ENCODE data around the gene HDAC5.

Gene HDAC5

GRCh38 chr17:44083250-44083849 lies 40.1 kb downstream of the HDAC5 start:
- H3K79me1 ChIP-seq (replicated peaks; ENCODE audit: low read length, poor library complexity, severe bottlenecking) = no peaks in the 10 kb centered on the region
- WGBS = 92% methylated on average over 8 of the region's 12 CpGs
- no peaks in the 10 kb centered on the region for H3K27me3 ChIP-seq (ENCODE audit: control insufficient read depth in 1 of 2, insufficient read depth in 1 of 2, low read length in 2 of 2)
- H4K91ac ChIP-seq (ENCODE audit: low read length) = no peak overlapping the region
- no peak overlapping the region for H3K9ac ChIP-seq (ENCODE audit: low read length)
- no peak overlapping the region for H3K14ac ChIP-seq (ENCODE audit: low read length in 2 of 2)
- H2AK5ac ChIP-seq (ENCODE audit: low read length, severe bottlenecking) = no peak overlapping the region
- H4K8ac ChIP-seq (ENCODE audit: low read length) = no peak overlapping the region
- H2BK15ac ChIP-seq (ENCODE audit: low read depth, poor library complexity, severe bottlenecking) = no peak overlapping the region
- H2BK5ac ChIP-seq (ENCODE audit: low read depth, low read length, poor library complexity, severe bottlenecking) = no peak overlapping the region
- no peak overlapping the region for H3K4ac ChIP-seq (ENCODE audit: low read depth in 1 of 2, low read length in 2 of 2)
- no peak overlapping the region for H3K23ac ChIP-seq (ENCODE audit: low read length in 2 of 2)
- no peak overlapping the region for H3K4me2 ChIP-seq (ENCODE audit: low read length, poor library complexity, severe bottlenecking)
- H2AFZ ChIP-seq (ENCODE audit: low read depth, low read length) = no peak overlapping the region
- peaks cover 55 to 82% of the 10 kb centered on the region in 2 experiments for H3K36me3 ChIP-seq (ENCODE audit: control insufficient read depth in 1 of 2, insufficient read depth in 2 of 2, low read depth in 1 of 2, low read length in 2 of 2)
- H3K27ac ChIP-seq (ENCODE audit: low read length, poor library complexity, severe bottlenecking) = no peak overlapping the region
- no peak overlapping the region for H2BK120ac ChIP-seq (ENCODE audit: low read depth, low read length)
- H3K4me3 ChIP-seq (ENCODE audit: insufficient read depth in 1 of 2, low read depth in 1 of 2, low read length in 2 of 2) = no peak overlapping the region
- peaks cover 28% of the 10 kb centered on the region for H3K4me1 ChIP-seq (ENCODE audit: control insufficient read depth, insufficient read depth, low read depth, low read length)
- no peak for DNase-seq
- no peak overlapping the region for H3K18ac ChIP-seq (ENCODE audit: low read depth in 1 of 2, low read length in 2 of 2)
- no peak overlapping the region for H2BK12ac ChIP-seq (ENCODE audit: low read length in 2 of 2)
- no peaks in the 10 kb centered on the region for H3K9me3 ChIP-seq (ENCODE audit: control insufficient read depth, low read length)

DNA sequence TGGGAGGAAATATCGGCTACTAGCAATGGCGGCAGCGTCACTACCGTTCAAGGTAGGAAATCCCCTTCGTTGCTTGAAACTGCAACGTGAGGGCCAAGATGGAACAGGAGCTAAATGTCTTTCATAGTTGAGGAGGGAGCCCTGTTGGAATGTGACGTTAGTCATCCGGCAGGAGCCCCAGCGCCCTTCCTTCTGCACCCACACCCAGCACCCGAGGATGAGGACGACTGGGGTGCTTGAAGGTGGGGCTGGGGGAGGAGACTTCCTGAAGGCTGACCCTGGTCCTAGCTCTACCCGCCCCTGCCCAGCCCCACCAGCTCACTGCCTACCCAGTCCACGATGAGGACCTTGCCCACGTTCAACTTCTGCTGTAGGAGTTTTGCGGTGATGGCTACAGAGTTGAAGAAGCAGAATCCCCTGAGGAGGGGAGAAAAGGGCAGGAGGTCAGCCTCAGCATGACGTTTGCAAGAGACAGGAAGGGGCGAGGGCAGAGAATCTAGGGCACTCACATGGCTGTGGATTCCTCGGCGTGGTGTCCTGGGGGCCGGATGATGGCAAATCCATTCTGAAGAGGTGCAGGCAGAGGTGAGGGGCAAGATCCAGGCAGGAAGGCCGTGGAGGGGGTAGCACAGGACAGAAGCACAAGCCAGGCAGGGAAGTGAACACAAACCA lies 41.0 kb downstream of the HDAC5 start:
- 77% methylated on average over 21 of the region's 21 CpGs for WGBS
- no peak overlapping the region for H2BK5ac ChIP-seq (ENCODE audit: low read depth, low read length, poor library complexity, severe bottlenecking)
- no peak for DNase-seq
- H2BK12ac ChIP-seq (ENCODE audit: low read length in 2 of 2) = no peak overlapping the region
- H4K8ac ChIP-seq (ENCODE audit: low read length) = no peak overlapping the region
- no peaks in the 10 kb centered on the region for H3K27me3 ChIP-seq (ENCODE audit: control insufficient read depth in 1 of 2, insufficient read depth in 1 of 2, low read length in 2 of 2)
- H2BK120ac ChIP-seq (ENCODE audit: low read depth, low read length) = peak overlapping the region; percentile 27
- H3K4ac ChIP-seq (ENCODE audit: low read depth in 1 of 2, low read length in 2 of 2) = no peak overlapping the region
- peak overlapping the region; percentile 62 for H3K9ac ChIP-seq (ENCODE audit: low read length)
- no peak overlapping the region for H2AFZ ChIP-seq (ENCODE audit: low read depth, low read length)
- H3K18ac ChIP-seq (ENCODE audit: low read depth in 1 of 2, low read length in 2 of 2) = no peak overlapping the region
- no peak overlapping the region for H3K27ac ChIP-seq (ENCODE audit: low read length, poor library complexity, severe bottlenecking)
- peaks cover 61 to 83% of the 10 kb centered on the region in 2 experiments for H3K36me3 ChIP-seq (ENCODE audit: control insufficient read depth in 1 of 2, insufficient read depth in 2 of 2, low read depth in 1 of 2, low read length in 2 of 2)
- H3K14ac ChIP-seq (ENCODE audit: low read length in 2 of 2) = no peak overlapping the region
- H3K9me3 ChIP-seq (ENCODE audit: control insufficient read depth, low read length) = no peaks in the 10 kb centered on the region
- no peak overlapping the region for H3K23ac ChIP-seq (ENCODE audit: low read length in 2 of 2)
- no peak overlapping the region for H2BK15ac ChIP-seq (ENCODE audit: low read depth, poor library complexity, severe bottlenecking)
- no peak overlapping the region for H3K4me2 ChIP-seq (ENCODE audit: low read length, poor library complexity, severe bottlenecking)
- no peak overlapping the region for H2AK5ac ChIP-seq (ENCODE audit: low read length, severe bottlenecking)
- peaks cover 26% of the 10 kb centered on the region for H3K4me1 ChIP-seq (ENCODE audit: control insufficient read depth, insufficient read depth, low read depth, low read length)
- H4K91ac ChIP-seq (ENCODE audit: low read length) = no peak overlapping the region
- H3K79me1 ChIP-seq (replicated peaks; ENCODE audit: low read length, poor library complexity, severe bottlenecking) = no peaks in the 10 kb centered on the region
- H3K4me3 ChIP-seq (ENCODE audit: insufficient read depth in 1 of 2, low read depth in 1 of 2, low read length in 2 of 2) = peak overlapping the region in 1 of 2 experiments; percentile 4

DNA sequence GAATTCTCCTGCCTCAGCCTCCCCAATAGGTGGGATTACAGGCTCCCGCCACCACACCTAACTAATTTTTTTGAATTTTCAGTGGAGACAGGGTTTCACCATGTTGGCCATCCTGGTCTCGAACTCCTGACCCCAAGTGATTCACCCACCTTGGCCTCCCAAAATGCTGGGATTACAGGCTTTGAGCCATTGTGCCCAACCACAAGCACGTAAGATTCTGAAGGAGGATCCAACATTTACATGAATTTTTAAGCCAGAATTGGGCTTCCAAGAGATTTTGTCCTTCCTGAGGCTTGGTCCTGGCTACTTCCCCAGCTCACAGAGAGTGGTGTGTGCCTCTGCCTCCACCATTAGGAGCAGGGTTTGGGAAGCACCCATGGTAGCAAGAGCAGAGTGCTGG lies 41.8 kb downstream of the HDAC5 start:
- H3K36me3 ChIP-seq (ENCODE audit: control insufficient read depth in 1 of 2, insufficient read depth in 2 of 2, low read depth in 1 of 2, low read length in 2 of 2) = peaks cover 69 to 86% of the 10 kb centered on the region in 2 experiments
- H3K4me2 ChIP-seq (ENCODE audit: low read length, poor library complexity, severe bottlenecking) = no peak overlapping the region
- H2BK15ac ChIP-seq (ENCODE audit: low read depth, poor library complexity, severe bottlenecking) = no peak overlapping the region
- WGBS = over 99% methylated on average over 3 of the region's 3 CpGs
- H2BK5ac ChIP-seq (ENCODE audit: low read depth, low read length, poor library complexity, severe bottlenecking) = no peak overlapping the region
- peaks cover 20% of the 10 kb centered on the region for H3K4me1 ChIP-seq (ENCODE audit: control insufficient read depth, insufficient read depth, low read depth, low read length)
- H2BK120ac ChIP-seq (ENCODE audit: low read depth, low read length) = no peak overlapping the region
- no peak overlapping the region for H3K27ac ChIP-seq (ENCODE audit: low read length, poor library complexity, severe bottlenecking)
- no peak for DNase-seq
- H2BK12ac ChIP-seq (ENCODE audit: low read length in 2 of 2) = no peak overlapping the region
- no peak overlapping the region for H4K8ac ChIP-seq (ENCODE audit: low read length)
- H3K4ac ChIP-seq (ENCODE audit: low read depth in 1 of 2, low read length in 2 of 2) = no peak overlapping the region
- no peaks in the 10 kb centered on the region for H3K9me3 ChIP-seq (ENCODE audit: control insufficient read depth, low read length)
- no peak overlapping the region for H2AK5ac ChIP-seq (ENCODE audit: low read length, severe bottlenecking)
- no peak overlapping the region for H2AFZ ChIP-seq (ENCODE audit: low read depth, low read length)
- no peak overlapping the region for H3K23ac ChIP-seq (ENCODE audit: low read length in 2 of 2)
- peak overlapping the region in 1 of 2 experiments; percentile 4 for H3K4me3 ChIP-seq (ENCODE audit: insufficient read depth in 1 of 2, low read depth in 1 of 2, low read length in 2 of 2)
- H3K27me3 ChIP-seq (ENCODE audit: control insufficient read depth in 1 of 2, insufficient read depth in 1 of 2, low read length in 2 of 2) = no peaks in the 10 kb centered on the region
- H3K9ac ChIP-seq (ENCODE audit: low read length) = peak overlapping the region; percentile 62
- no peak overlapping the region for H3K14ac ChIP-seq (ENCODE audit: low read length in 2 of 2)
- no peak overlapping the region for H4K91ac ChIP-seq (ENCODE audit: low read length)
- no peak overlapping the region for H3K18ac ChIP-seq (ENCODE audit: low read depth in 1 of 2, low read length in 2 of 2)
- H3K79me1 ChIP-seq (replicated peaks; ENCODE audit: low read length, poor library complexity, severe bottlenecking) = no peaks in the 10 kb centered on the region

GRCh38 chr17:44079877-44080821 lies 43.3 kb downstream of the HDAC5 start:
- no peak overlapping the region for H2AK5ac ChIP-seq (ENCODE audit: low read length, severe bottlenecking)
- DNase-seq = no peak
- WGBS = 92% methylated on average over 18 of the region's 18 CpGs
- no peak overlapping the region for H3K4ac ChIP-seq (ENCODE audit: low read depth in 1 of 2, low read length in 2 of 2)
- H3K4me3 ChIP-seq (ENCODE audit: insufficient read depth in 1 of 2, low read depth in 1 of 2, low read length in 2 of 2) = no peak overlapping the region
- no peak overlapping the region for H3K23ac ChIP-seq (ENCODE audit: low read length in 2 of 2)
- H3K4me1 ChIP-seq (ENCODE audit: control insufficient read depth, insufficient read depth, low read depth, low read length) = peaks cover 10% of the 10 kb centered on the region
- no peak overlapping the region for H2BK5ac ChIP-seq (ENCODE audit: low read depth, low read length, poor library complexity, severe bottlenecking)
- H3K79me1 ChIP-seq (replicated peaks; ENCODE audit: low read length, poor library complexity, severe bottlenecking) = peaks cover 5% of the 10 kb centered on the region
- no peak overlapping the region for H3K14ac ChIP-seq (ENCODE audit: low read length in 2 of 2)
- no peak overlapping the region for H3K27ac ChIP-seq (ENCODE audit: low read length, poor library complexity, severe bottlenecking)
- peaks cover 81 to 92% of the 10 kb centered on the region in 2 experiments for H3K36me3 ChIP-seq (ENCODE audit: control insufficient read depth in 1 of 2, insufficient read depth in 2 of 2, low read depth in 1 of 2, low read length in 2 of 2)
- no peak overlapping the region for H2BK15ac ChIP-seq (ENCODE audit: low read depth, poor library complexity, severe bottlenecking)
- H3K27me3 ChIP-seq (ENCODE audit: control insufficient read depth in 1 of 2, insufficient read depth in 1 of 2, low read length in 2 of 2) = no peaks in the 10 kb centered on the region
- H3K9me3 ChIP-seq (ENCODE audit: control insufficient read depth, low read length) = no peaks in the 10 kb centered on the region
- H2AFZ ChIP-seq (ENCODE audit: low read depth, low read length) = no peak overlapping the region
- no peak overlapping the region for H3K18ac ChIP-seq (ENCODE audit: low read depth in 1 of 2, low read length in 2 of 2)
- no peak overlapping the region for H2BK12ac ChIP-seq (ENCODE audit: low read length in 2 of 2)
- H4K8ac ChIP-seq (ENCODE audit: low read length) = no peak overlapping the region
- no peak overlapping the region for H3K4me2 ChIP-seq (ENCODE audit: low read length, poor library complexity, severe bottlenecking)
- peak overlapping the region; percentile 19 for H4K91ac ChIP-seq (ENCODE audit: low read length)
- H3K9ac ChIP-seq (ENCODE audit: low read length) = peak overlapping the region; percentile 15
- no peak overlapping the region for H2BK120ac ChIP-seq (ENCODE audit: low read depth, low read length)

All from mesenchymal stem cell (in vitro differentiated cells and primary cell).